ENCODE data around the gene CYB5RL. TPM values are rescaled to one million over a fixed set of nuclear protein-coding genes. Genes with fewer than 3 reads are reported as not detected.
"Not testable (repeated sequence)": the region's sequence is repeated elsewhere in the genome, so short reads cannot be mapped to it uniquely, and the experiment has no call there.

CYB5RL gene
- total and polyA plus RNA-seq, 2 donors from 2014 or later, result 3.9 to 8.1 TPM

DNA sequence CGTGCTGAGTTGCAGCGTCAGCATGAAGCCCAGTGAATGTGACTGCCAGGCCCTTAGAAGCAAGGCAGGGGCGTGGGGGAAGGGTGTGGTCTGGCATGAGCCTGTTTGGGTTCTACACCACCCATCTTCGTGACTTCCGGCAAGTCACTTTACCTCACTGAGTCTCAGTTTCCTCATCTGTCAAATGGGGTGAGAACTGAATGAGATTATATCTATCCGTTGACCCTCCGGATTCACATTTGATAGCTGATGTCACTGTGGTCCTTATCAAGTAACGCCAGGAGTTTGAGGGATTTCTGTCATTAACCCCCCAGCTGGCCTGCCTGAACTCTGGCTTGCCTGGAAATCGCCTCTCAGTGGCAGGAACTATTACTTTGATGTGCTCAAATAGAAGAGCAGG is 15.7 kb upstream of the CYB5RL start:
- no peaks in the 10 kb centered on the region for H3K9me3 ChIP-seq (ENCODE audit: control insufficient read depth in 2 of 3, insufficient read depth in 1 of 3, low read length in 3 of 3)
- intact Hi-C loops (cut with DNase I), result no loop called here
- peaks cover 0 to 7% (median 5%) of the 10 kb centered on the region in 3 donors for H3K4me1 ChIP-seq (ENCODE audit: control insufficient read depth in 2 of 3, insufficient read depth in 2 of 3, low read depth in 1 of 3, low read length in 3 of 3)
- no peak for FAIRE-seq
- H3K4me3 ChIP-seq (ENCODE audit: low read length in 3 of 3), result no peak overlapping the region
- H3K27me3 ChIP-seq (ENCODE audit: control insufficient read depth, insufficient read depth, low read length), result no peaks in the 10 kb centered on the region
- DNase-seq, result no peak
- H3K36me3 ChIP-seq (ENCODE audit: control insufficient read depth in 2 of 3, insufficient read depth in 3 of 3, low read length in 3 of 3), result peaks cover 15 to 77% (median 55%) of the 10 kb centered on the region in 3 donors
- H3K27ac ChIP-seq (ENCODE audit: low read depth in 2 of 2, low read length in 2 of 2), result no peak overlapping the region
- TF ChIP-seq, protein P1, sequence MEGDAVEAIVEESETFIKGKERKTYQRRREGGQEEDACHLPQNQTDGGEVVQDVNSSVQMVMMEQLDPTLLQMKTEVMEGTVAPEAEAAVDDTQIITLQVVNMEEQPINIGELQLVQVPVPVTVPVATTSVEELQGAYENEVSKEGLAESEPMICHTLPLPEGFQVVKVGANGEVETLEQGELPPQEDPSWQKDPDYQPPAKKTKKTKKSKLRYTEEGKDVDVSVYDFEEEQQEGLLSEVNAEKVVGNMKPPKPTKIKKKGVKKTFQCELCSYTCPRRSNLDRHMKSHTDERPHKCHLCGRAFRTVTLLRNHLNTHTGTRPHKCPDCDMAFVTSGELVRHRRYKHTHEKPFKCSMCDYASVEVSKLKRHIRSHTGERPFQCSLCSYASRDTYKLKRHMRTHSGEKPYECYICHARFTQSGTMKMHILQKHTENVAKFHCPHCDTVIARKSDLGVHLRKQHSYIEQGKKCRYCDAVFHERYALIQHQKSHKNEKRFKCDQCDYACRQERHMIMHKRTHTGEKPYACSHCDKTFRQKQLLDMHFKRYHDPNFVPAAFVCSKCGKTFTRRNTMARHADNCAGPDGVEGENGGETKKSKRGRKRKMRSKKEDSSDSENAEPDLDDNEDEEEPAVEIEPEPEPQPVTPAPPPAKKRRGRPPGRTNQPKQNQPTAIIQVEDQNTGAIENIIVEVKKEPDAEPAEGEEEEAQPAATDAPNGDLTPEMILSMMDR (IDR thresholded peaks at IDR 0.05; ENCODE audit: borderline replicate concordance, extremely low read depth, insufficient read depth), result no peak
- H3K9ac ChIP-seq (ENCODE audit: low read length in 3 of 3), result no peak overlapping the region

DNA sequence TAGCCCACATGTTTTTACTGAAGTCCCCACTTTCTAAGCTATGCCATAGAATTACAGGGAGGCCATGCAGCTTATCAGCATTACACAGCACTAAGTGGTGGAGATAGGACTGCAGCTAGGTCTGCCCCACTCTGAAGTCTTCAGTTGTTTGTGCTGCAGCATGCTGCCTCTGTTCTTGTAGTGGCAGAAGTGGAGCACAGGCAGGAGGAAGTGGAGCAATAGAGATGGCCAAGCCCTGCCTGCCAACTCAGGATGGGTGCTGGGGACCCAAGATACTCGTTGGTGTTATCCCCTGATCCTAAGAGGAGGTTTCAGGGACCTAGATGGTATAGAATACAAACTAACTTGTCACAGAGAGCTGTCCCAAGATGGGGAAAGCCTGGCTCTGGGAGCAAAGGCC is 13.0 kb upstream of the CYB5RL start:
- FAIRE-seq, result no peak

DNA sequence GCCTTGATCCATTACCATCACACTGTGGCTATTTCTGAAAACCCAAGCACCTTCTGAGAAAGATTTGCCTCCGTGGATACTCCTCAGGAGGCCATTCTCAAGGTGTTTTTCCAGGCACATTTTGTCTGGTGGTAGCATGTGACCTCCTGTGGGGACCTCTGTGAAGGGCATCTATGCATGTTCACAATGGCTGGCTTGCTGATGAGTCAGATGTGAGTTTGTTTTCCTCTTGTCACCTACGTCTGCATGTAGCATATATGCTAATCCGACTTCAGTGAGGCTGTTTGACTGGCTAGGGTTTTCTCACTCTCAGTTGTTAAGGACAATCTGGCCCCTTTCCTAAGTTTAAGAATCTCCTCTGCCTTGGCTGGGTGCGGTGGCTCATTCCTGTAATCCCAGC is 8.1 kb upstream of the CYB5RL start:
- H3K4me1 ChIP-seq (ENCODE audit: control insufficient read depth in 2 of 3, insufficient read depth in 2 of 3, low read depth in 1 of 3, low read length in 3 of 3); H3K9ac ChIP-seq (ENCODE audit: low read length in 3 of 3); H3K4me3 ChIP-seq (ENCODE audit: low read length in 3 of 3); DNase-seq; FAIRE-seq; H3K27me3 ChIP-seq (ENCODE audit: control insufficient read depth, insufficient read depth, low read length); intact Hi-C loops (cut with DNase I); H3K27ac ChIP-seq (ENCODE audit: low read depth in 2 of 2, low read length in 2 of 2); H3K9me3 ChIP-seq (ENCODE audit: control insufficient read depth in 2 of 3, insufficient read depth in 1 of 3, low read length in 3 of 3): not testable (repeated sequence)
- H3K36me3 ChIP-seq (ENCODE audit: control insufficient read depth in 2 of 3, insufficient read depth in 3 of 3, low read length in 3 of 3), result peaks cover 3 to 62% (median 52%) of the 10 kb centered on the region in 3 donors

More for the DNA sequence above, 13.0 kb upstream of the CYB5RL start:
- DNase-seq, result no peak
- TF ChIP-seq, protein P1 (IDR thresholded peaks at IDR 0.05; ENCODE audit: borderline replicate concordance, extremely low read depth, insufficient read depth), result no peak
- H3K4me3 ChIP-seq (ENCODE audit: low read length in 3 of 3), result no peak overlapping the region
- no peaks in the 10 kb centered on the region for H3K9me3 ChIP-seq (ENCODE audit: control insufficient read depth in 2 of 3, insufficient read depth in 1 of 3, low read length in 3 of 3)
- H3K27ac ChIP-seq (ENCODE audit: low read depth in 2 of 2, low read length in 2 of 2), result no peak overlapping the region
- intact Hi-C loops (cut with DNase I), result no loop called here
- H3K36me3 ChIP-seq (ENCODE audit: control insufficient read depth in 2 of 3, insufficient read depth in 3 of 3, low read length in 3 of 3), result peaks cover 11 to 81% (median 60%) of the 10 kb centered on the region in 3 donors
- H3K9ac ChIP-seq (ENCODE audit: low read length in 3 of 3), result no peak overlapping the region
- H3K4me1 ChIP-seq (ENCODE audit: control insufficient read depth in 2 of 3, insufficient read depth in 2 of 3, low read depth in 1 of 3, low read length in 3 of 3), result no peaks in the 10 kb centered on the region
- no peaks in the 10 kb centered on the region for H3K27me3 ChIP-seq (ENCODE audit: control insufficient read depth, insufficient read depth, low read length)

GRCh38 chr1:54207287-54207686 is 7.5 kb upstream of the CYB5RL start:
- H3K27ac ChIP-seq (ENCODE audit: low read depth in 2 of 2, low read length in 2 of 2), result no peak overlapping the region
- no peaks in the 10 kb centered on the region for H3K4me1 ChIP-seq (ENCODE audit: control insufficient read depth in 2 of 3, insufficient read depth in 2 of 3, low read depth in 1 of 3, low read length in 3 of 3)
- H3K27me3 ChIP-seq (ENCODE audit: control insufficient read depth, insufficient read depth, low read length), result no peaks in the 10 kb centered on the region
- TF ChIP-seq, protein P1 (IDR thresholded peaks at IDR 0.05; ENCODE audit: borderline replicate concordance, extremely low read depth, insufficient read depth), result no peak
- DNase-seq (no peak), FAIRE-seq (no peak)
- no peaks in the 10 kb centered on the region for H3K9me3 ChIP-seq (ENCODE audit: control insufficient read depth in 2 of 3, insufficient read depth in 1 of 3, low read length in 3 of 3)
- intact Hi-C loops (cut with DNase I), result no loop called here
- H3K4me3 ChIP-seq (ENCODE audit: low read length in 3 of 3), result no peak overlapping the region
- peaks cover 3 to 56% (median 46%) of the 10 kb centered on the region in 3 donors for H3K36me3 ChIP-seq (ENCODE audit: control insufficient read depth in 2 of 3, insufficient read depth in 3 of 3, low read length in 3 of 3)
- no peak overlapping the region for H3K9ac ChIP-seq (ENCODE audit: low read length in 3 of 3)

Measured in kidney (tissue), 14 donors.